NCI-H748 treated with DMSO at 0.1 percent for 48 hours (cell line): ENCODE measurements around the gene TXK.

Experiments
- DNase-seq: peaks from one replicate; lab custom pipeline; 2025; lab: John Stamatoyannopoulos, UW

TXK gene

GRCh38 chr4:48103483-48104139, 30.4 kb downstream of the TXK start:
- DNase-seq, result no peak

GRCh38 chr4:48102303-48102702, 31.7 kb downstream of the TXK start:
- no peak for DNase-seq

GRCh38 chr4:48100256-48100655, 33.8 kb downstream of the TXK start:
- no peak for DNase-seq

- no peak for DNase-seq
These were observed 38.6 kb downstream of the TXK start for GRCh38 chr4:48095441-48095840.

GRCh38 chr4:48093991-48094416, 40.0 kb downstream of the TXK start:
- DNase-seq, result no peak

- DNase-seq, result peak; percentile 66
These were observed 43.4 kb downstream of the TXK start for GRCh38 chr4:48090621-48091020.

- no peak for DNase-seq
These were observed 48.0 kb downstream of the TXK start for GRCh38 chr4:48085821-48086589.

GRCh38 chr4:48082956-48083355, 51.1 kb downstream of the TXK start:
- no peak for DNase-seq

- DNase-seq, result no peak
These were observed 52.9 kb downstream of the TXK start for GRCh38 chr4:48081196-48081595.

GRCh38 chr4:48079972-48080391, 54.1 kb downstream of the TXK start:
- DNase-seq, result no peak

- no peak for DNase-seq
These were observed 55.0 kb downstream of the TXK start for GRCh38 chr4:48078862-48079655.

- no peak for DNase-seq
These were observed 55.6 kb downstream of the TXK start for GRCh38 chr4:48078425-48078824.

GRCh38 chr4:48074657-48075056, 59.4 kb downstream of the TXK start:
- DNase-seq, result no peak

GRCh38 chr4:48073567-48074103, 60.4 kb downstream of the TXK start:
- DNase-seq, result no peak

GRCh38 chr4:48071191-48071590, 62.9 kb downstream of the TXK start:
- DNase-seq, result no peak

GRCh38 chr4:48069026-48069425, 65.0 kb downstream of the TXK start:
- DNase-seq, result no peak

GRCh38 chr4:48068182-48068581, 65.9 kb downstream of the TXK start:
- DNase-seq, result no peak

GRCh38 chr4:48067536-48067935, 66.5 kb downstream of the TXK start:
- DNase-seq, result no peak

- no peak for DNase-seq
These were observed 68.4 kb downstream of the TXK start for GRCh38 chr4:48065587-48066052.

- no peak for DNase-seq
These were observed 69.7 kb downstream of the TXK start for GRCh38 chr4:48064349-48064748.

- peak; percentile 13 for DNase-seq
These were observed 75.2 kb downstream of the TXK start for GRCh38 chr4:48058617-48059530.
